Activated naive CD8-positive, alpha-beta T cell treated with anti-CD3 and anti-CD28 coated beads, Interleukin-2, amount 50 U/mL, for 16 hours (primary cell): ENCODE measurements around the gene CPLX4.

Experiments used
- DNase-seq: peaks from one replicate; pipeline ENCODE4 v3.0.0-alpha.2; 2020; ENCODE audit warnings: low read depth, low spot score

The CPLX4 gene

DNA sequence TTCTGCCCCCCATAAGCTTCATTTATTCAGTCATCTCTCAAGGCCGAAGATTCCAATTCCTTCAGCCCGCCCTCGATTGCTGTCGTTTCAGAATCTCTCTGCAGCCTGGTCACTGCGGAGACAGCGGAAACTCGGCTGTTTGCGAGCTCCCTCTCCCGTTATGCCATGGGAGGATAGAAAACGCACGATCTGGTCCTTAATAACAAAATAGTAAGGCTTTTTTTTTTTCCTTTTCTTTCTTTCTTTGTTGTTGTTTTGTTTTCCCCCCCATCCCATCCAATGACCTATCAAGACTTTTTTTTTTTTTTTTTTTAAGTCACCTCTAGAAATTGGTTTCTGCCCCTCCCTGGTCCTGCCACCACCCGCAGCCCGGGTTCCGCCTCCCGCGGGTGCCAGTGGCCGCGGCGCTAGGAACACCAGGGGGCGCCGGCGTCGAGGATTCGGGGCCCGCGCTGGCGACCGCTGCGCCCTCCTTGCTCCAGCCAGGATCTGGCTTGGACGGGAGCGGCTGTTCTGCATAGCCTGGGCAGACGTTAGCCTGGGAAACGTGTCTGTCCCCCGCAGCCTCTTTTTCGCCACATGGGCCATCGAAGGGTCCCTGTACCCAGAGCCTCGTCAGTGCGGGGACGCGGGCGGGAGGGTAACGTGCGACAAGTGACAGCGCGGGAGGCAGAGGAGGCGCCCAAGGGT is 10.1 kb downstream of the CPLX4 start:
- DNase-seq, result peak; percentile 47

DNA sequence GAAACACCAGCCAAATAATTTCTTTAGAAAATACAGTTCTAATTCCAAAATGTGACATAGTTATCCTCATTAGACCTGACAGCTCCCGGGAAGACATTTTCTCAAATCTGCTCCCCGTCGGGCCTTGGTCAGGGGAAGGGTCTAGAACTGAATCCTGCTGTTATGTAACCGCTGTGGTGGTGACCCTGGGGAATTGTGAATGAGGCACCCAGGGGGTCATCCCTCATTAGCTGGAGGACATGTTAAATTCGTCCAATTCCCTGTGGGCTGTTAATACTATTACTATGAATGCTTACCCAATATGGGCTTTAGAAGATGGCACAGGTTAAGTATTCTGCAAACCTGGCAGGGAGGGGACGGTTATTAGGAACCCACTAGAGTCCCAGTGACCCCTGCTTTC is 11.8 kb downstream of the CPLX4 start:
- no peak for DNase-seq

DNA sequence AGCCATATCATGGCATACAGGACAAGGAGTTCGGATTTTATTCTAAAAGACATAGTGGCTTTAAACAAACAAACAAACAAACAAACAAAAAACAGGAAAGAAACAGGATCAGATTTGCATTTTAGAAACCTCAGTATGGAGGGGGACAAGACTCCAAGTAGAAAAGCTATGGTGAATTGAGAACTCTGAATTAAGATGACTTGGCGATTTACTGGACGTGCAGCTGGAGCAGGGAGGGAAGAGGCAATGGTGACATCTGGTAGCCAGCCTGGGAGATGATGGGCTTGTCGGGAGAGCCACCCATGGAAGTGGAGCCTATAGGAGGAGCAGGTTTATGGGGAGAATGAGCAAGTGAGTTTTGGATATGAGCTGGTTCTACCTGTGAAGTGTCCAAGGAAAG is 13.2 kb downstream of the CPLX4 start:
- DNase-seq, result no peak

- no peak for DNase-seq
Observed at GRCh38 chr18:59303656-59304195, 14.7 kb downstream of the CPLX4 start.

DNA sequence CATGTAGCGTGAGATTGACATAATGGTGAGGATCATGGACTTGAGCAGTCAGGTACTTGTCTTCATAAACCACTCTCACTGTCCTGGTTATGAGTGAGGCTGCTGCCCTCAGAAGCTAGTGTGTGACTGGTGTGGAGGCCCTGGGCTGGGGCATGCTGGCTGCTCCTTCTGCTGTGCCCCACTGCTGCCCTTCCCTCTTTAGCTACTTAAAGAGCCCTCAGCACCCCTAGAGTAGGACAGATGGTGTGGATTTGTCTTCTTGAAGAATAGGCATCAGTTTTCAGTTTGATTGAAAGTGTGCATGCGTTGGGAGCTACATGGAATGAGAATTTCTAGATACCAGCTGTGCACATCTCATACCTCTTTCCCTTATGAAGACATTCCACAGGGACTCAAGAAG is 15.4 kb downstream of the CPLX4 start:
- no peak for DNase-seq

DNA sequence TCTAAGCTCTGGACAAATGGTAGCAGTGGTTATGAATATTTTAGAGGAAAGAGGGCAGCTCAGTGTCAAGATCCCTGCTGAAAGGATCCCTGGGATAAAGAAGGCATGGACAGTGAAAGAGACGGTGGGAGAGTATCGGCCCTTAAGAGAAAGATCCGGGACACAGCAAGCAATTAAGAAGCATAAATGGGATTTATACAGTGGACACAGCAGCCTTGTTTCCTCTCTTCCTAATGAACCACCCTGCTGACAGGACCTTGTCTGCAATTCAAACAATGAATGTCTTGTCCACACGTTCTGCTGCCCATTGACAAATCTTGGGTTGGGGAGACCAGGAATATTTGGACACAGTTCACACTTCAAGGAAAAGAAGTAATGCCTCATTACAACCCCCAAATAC is 16.5 kb downstream of the CPLX4 start:
- DNase-seq, result no peak

GRCh38 chr18:59300676-59301285 is 17.7 kb downstream of the CPLX4 start:
- DNase-seq, result no peak

DNA sequence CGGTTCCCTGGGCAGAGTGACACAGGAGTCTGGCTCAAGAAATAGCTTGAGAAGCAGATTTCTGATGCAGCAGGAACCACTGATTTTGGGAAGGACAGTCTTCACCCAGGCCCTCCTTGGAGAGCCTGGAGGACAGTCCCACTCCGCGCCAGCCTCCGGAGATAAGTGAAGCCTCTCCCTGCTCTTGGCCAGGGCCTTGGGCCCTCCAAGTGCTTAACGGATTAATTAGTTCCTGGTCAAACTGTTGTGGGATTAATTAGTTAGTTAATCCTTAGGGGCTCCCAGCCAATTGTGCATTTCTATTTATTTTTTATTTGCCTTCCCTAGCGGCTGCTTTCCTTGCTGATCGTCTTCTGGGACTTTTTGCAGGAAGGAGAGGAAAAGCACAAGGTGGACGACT is 19.6 kb downstream of the CPLX4 start:
- no peak for DNase-seq

GRCh38 chr18:59293317-59293716 is 25.1 kb downstream of the CPLX4 start:
- no peak for DNase-seq

- no peak for DNase-seq
Observed at GRCh38 chr18:59286341-59286740, 32.1 kb downstream of the CPLX4 start.

DNA sequence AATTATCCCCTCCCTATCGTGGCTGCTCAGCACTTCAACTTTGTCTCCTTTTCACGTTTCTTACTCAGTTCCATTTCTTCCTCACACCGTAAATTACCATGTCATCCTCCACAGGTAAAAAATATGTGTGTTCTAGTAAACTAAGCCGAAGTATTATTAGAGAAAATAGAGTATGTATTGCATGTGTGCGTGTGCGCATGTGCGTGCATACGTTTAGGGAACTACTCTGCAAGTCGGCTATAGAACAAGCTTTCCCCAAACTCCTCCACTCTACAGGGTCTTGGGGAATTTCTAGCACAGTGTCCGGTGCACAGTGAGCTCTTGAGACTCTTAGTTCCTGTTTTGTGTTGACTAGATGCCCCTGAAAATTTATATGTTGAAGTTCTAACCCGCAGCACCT is 36.1 kb downstream of the CPLX4 start:
- DNase-seq, result no peak

- no peak for DNase-seq
Observed at GRCh38 chr18:59279722-59280121, 38.7 kb downstream of the CPLX4 start.

DNA sequence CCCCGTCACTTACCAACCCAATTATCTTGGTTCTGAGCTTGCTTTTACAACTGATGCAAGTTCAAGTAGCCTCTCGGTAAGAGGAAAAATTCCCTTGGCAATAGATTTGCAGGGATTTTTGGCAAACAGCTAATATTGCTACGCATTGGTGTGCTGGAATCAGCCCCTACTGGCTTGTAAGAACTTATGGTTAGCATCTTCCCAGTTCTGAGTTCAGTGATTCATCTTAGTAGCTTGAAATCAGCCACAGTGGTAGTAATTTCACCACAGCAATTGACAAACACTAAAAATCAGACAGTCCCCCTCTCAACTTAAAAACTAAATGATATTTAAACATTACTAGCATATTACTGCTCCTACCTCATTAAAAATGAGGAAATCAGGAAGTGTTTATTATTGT is 39.3 kb downstream of the CPLX4 start:
- no peak for DNase-seq

DNA sequence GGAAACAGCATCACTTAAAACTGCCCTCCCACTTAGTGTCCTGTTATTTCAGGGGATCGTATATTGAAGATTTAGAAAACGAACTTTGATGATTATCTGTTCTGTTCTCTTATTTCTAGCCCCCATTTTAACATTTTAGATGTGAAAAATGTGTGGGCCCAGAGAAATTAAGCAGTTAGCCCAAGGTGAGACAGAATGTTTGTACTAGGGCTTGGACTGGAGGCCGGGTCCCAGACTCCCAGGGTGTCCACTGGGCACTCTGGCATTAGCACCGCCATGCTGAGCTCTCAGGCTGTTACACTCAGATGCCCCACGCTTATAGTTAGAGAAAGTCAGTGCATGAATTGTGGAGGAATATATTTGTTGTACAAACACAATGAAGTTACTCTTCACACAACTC is 39.7 kb downstream of the CPLX4 start:
- no peak for DNase-seq

DNA sequence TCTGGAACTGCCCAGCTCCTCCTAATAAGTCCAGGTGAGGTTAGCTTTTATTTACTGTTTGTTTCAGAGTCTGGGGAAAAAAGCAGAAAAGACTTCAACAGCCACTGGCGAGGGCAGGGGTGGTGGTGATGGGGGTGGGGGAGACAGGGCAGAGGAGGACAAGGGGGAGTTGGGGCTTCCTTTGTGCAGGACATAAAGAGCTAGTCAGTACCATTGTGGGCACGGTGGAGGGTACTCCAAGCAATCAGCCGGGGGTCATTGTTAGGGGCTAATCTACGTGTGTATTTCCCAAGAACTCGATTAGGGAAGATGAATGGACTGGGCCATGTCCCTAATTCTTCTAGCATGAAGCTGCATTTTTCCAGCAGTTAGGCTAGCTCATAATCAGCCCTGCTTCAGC is 42.4 kb downstream of the CPLX4 start:
- no peak for DNase-seq

- no peak for DNase-seq
Observed at GRCh38 chr18:59275406-59275949, 43.0 kb downstream of the CPLX4 start.

GRCh38 chr18:59274533-59274928 is 43.9 kb downstream of the CPLX4 start:
- DNase-seq, result no peak

- no peak for DNase-seq
Observed at GRCh38 chr18:59273759-59274532, 44.5 kb downstream of the CPLX4 start.

DNA sequence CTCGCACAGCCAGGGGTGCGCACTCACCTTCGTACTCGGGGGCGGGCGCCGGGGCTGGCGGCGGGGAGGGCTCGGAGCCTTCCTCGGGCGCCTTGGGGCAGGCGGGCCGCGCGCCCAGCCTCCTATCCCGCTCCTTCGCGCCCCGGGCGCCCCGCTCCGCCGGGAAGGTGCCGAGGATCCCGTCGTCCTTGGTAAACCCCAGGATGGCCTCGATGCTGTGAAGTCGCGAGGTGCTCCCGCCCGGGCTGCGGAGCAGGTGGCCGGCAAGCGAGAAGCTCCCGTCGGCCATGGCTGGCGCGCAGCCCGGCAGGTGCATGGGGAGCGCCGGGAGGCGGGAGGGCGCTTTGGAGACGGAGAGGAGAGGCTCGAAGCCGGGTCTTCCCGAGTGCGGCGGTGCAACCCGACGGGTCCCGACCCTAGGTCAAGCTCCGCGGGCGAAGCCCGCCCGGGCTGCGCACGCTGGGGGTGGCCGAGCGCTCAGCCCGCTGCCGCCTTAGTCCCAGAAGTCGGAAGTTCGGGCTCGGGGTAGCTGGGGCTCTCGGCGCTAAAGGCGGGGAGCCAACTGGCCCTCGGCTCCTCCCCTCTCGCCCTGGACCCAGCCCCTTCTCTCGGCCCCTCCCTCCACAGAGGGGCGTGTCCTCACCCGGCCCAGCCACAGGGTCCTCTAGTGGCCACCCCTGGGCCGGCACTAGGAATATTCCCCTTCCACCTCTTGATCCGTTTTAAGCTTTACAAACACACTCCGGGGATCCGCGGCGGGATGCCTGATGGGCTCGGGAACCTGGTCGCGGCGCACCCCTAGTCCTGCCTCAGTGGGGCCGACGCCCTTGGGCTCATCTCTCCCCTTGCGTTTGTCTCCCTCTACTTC is 45.3 kb downstream of the CPLX4 start, which contains the start of gene RAX:
TSS of gene RAX (minus strand) at position 564 of the 868 bp plus-strand sequence. CDS start at position 316, 248 bp downstream.
- no peak for DNase-seq

DNA sequence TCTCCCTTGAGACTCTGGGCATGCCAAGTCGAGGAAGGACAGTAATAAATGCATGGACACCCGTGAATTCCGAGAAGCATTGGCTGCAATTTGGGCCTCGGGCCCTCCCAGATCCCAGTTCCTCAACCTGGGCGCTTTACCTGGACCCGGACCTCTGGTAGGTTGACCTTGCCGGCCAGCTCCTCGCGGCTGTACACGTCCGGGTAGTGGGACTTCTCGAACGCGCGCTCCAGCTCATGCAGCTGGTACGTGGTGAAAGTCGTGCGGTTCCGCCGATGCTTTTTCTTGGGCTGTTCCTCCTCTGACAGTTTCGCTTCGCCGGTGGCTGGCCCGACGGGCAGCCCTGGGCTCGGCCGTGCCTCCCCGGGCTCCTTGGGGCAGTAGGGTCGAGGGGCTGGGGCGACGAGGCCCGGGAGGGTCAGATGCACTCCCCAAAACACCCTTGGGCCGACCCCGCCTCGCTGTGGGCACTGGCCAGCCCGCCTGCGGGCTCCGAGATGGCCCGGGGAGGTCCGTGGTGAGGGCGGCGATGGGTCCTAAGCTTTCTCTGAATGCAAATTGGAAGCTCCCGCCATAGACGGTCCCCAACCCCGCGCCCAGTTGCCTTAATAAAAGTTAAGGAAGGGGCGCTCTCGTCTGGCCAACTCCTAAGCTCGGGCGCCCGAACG is 46.1 kb downstream of the CPLX4 start:
- DNase-seq, result no peak
